Kidney (tissue), 14 donors: ENCODE measurements around the gene ADCYAP1R1. TPM values are rescaled to one million over a fixed set of nuclear protein-coding genes. Genes with fewer than 3 reads are reported as not detected.

ENCODE experiments used
- DNase-seq, 5 donors: peaks; one replicate each; pipeline ENCODE4 v3.0.0-alpha.2; 2013 to 2020
- FAIRE-seq: peaks from 2 replicates; lab custom pipeline; 2012; peaks lifted over from hg19 to GRCh38; lab: Jason Lieb, UNC
- H3K27ac ChIP-seq, 2 donors: one replicate each; pipeline ENCODE4 v1.7.0; 2013; ENCODE audit warnings: low read depth in 2 of 2, low read length in 2 of 2, inconsistent platforms in 1 of 2
- H3K27me3 ChIP-seq: one replicate; pipeline ENCODE4 v1.7.1; 2013; ENCODE audit warnings: low read length, inconsistent platforms; ENCODE audit not compliant: control insufficient read depth, insufficient read depth
- H3K36me3 ChIP-seq, 3 donors: one replicate each; pipeline versions ENCODE4 v1.7.0 to v1.7.1; 2013; ENCODE audit warnings: low read length in 3 of 3, control low read depth in 1 of 3, inconsistent platforms in 1 of 3; ENCODE audit not compliant: insufficient read depth in 3 of 3, control insufficient read depth in 2 of 3
- H3K4me1 ChIP-seq, 3 donors: one replicate each; pipeline versions ENCODE4 v1.7.0 to v1.7.1; 2013; ENCODE audit warnings: low read length in 3 of 3, inconsistent platforms in 1 of 3, low read depth in 1 of 3; ENCODE audit not compliant: control insufficient read depth in 2 of 3, insufficient read depth in 2 of 3
- H3K4me3 ChIP-seq, 3 donors: one replicate each; pipeline versions ENCODE4 v1.7.0 to v1.8.1; 2013; ENCODE audit warnings: low read length in 3 of 3, control low read depth in 1 of 3, inconsistent platforms in 1 of 3
- H3K9ac ChIP-seq, 3 donors: one replicate each; pipeline versions ENCODE4 v1.7.0 to v1.7.1; 2013; ENCODE audit warnings: low read length in 3 of 3, control low read depth in 1 of 3, inconsistent platforms in 1 of 3
- H3K9me3 ChIP-seq, 3 donors: one replicate each; pipeline versions ENCODE4 v1.7.0 to v1.7.1; 2013; ENCODE audit warnings: low read length in 3 of 3, control low read depth in 1 of 3, inconsistent platforms in 1 of 3; ENCODE audit not compliant: control insufficient read depth in 2 of 3, insufficient read depth in 1 of 3
- intact Hi-C: fragments of 100-400 bp; cut with DNase I; formaldehyde crosslinking; loops from one replicate; pipeline ENCODE4 v1.11.1; 2022
- polyA plus RNA-seq: library from polyadenylated mRNA; stranded (reverse); fragments of 350-450 nt; fragmentation: Illumina TruSeq; extraction: RNeasy Lipid Tissue Mini Kit (QIAGEN cat#74804); gene quantifications from one replicate; pipeline ENCODE4 v1.2.3, GENCODE V29; 2014; ENCODE audit warnings: low read depth, low replicate concordance; ENCODE audit not compliant: insufficient read depth
- total RNA-seq: library from RNA; stranded (reverse); fragmentation: NEBNext Ultra II Directional; extraction: Animal tissue kit (Norgen Biotek cat#: 25700); gene quantifications from one replicate; pipeline ENCODE4 v1.2.1, GENCODE V29; 2021
- TF ChIP-seq, protein P1 (sequence below): IDR thresholded peaks from 3 replicates; pipeline ENCODE4 v1.5.1; 2012; ENCODE audit warnings: mild to moderate bottlenecking, moderate library complexity, borderline replicate concordance; ENCODE audit not compliant: insufficient read depth; ENCODE audit errors: extremely low read depth
- donor health status: control.
- donor health status: control.
- donor health status: control.
- donor health status: control.
- donor health status: control.
- donor health status: DM: yes; HTN: yes; CAD: no.
- donor health status: Normal renal cell carcinoma (clear cell type).

ADCYAP1R1 gene
- total and polyA plus RNA-seq, 2 donors from 2014 or later, result not detected

GRCh38 chr7:31076051-31076450 is 23.9 kb downstream of the ADCYAP1R1 start:
- Histone ChIP-seq H3K27me3 (no peaks in the 10 kb centered on the region), H3K27ac (no peak overlapping the region), H3K9ac (no peak overlapping the region), H3K36me3 (peaks cover 0 to 4% (median 0%) of the 10 kb centered on the region in 3 donors), H3K4me1 (no peaks in the 10 kb centered on the region), H3K9me3 (peaks cover 0 to 2% (median 0%) of the 10 kb centered on the region in 3 donors), H3K4me3 (no peak overlapping the region)
- FAIRE-seq (no peak), DNase-seq (peak in 1 of 5 donors; percentile 54)
- intact Hi-C loops, result no loop called here
- TF ChIP-seq, protein P1, sequence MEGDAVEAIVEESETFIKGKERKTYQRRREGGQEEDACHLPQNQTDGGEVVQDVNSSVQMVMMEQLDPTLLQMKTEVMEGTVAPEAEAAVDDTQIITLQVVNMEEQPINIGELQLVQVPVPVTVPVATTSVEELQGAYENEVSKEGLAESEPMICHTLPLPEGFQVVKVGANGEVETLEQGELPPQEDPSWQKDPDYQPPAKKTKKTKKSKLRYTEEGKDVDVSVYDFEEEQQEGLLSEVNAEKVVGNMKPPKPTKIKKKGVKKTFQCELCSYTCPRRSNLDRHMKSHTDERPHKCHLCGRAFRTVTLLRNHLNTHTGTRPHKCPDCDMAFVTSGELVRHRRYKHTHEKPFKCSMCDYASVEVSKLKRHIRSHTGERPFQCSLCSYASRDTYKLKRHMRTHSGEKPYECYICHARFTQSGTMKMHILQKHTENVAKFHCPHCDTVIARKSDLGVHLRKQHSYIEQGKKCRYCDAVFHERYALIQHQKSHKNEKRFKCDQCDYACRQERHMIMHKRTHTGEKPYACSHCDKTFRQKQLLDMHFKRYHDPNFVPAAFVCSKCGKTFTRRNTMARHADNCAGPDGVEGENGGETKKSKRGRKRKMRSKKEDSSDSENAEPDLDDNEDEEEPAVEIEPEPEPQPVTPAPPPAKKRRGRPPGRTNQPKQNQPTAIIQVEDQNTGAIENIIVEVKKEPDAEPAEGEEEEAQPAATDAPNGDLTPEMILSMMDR, result no peak

GRCh38 chr7:31076641-31077310 is 24.7 kb downstream of the ADCYAP1R1 start:
- Histone ChIP-seq H3K9me3 (peaks cover 0 to 2% (median 0%) of the 10 kb centered on the region in 3 donors), H3K27me3 (no peaks in the 10 kb centered on the region), H3K4me3 (peak overlapping the region in 1 of 3 donors; percentile 2), H3K4me1 (no peaks in the 10 kb centered on the region), H3K36me3 (peaks cover 0 to 4% (median 0%) of the 10 kb centered on the region in 3 donors), H3K9ac (no peak overlapping the region), H3K27ac (no peak overlapping the region)
- TF ChIP-seq, protein P1, result no peak
- no peak for FAIRE-seq
- DNase-seq, result peak in 1 of 5 donors; percentile 52
- intact Hi-C loops, result no loop called here

- Histone ChIP-seq H3K4me1 (no peaks in the 10 kb centered on the region), H3K9ac (no peak overlapping the region), H3K9me3 (peaks cover 0 to 2% (median 0%) of the 10 kb centered on the region in 3 donors), H3K36me3 (peaks cover 0 to 4% (median 0%) of the 10 kb centered on the region in 3 donors), H3K27me3 (no peaks in the 10 kb centered on the region), H3K27ac (no peak overlapping the region), H3K4me3 (peak overlapping the region in 1 of 3 donors; percentile 31)
- FAIRE-seq (no peak), DNase-seq (peak in 1 of 5 donors; percentile 46)
- TF ChIP-seq, protein P1, result no peak
- intact Hi-C loops, result no loop called here
Observed at GRCh38 chr7:31077484-31078362, 25.6 kb downstream of the ADCYAP1R1 start.
